HepG2 (cell line): ENCODE measurements around the gene TFAM. TPM values are rescaled to one million over a fixed set of nuclear protein-coding genes. Genes with fewer than 3 reads are reported as not detected.

Experiments used
- ARNT ChIP-seq: fragments of 450-650 bp; IDR thresholded peaks from 2 replicates; pipeline ENCODE4 v1.6.1; 2017
- ARNT2 ChIP-seq: sonication (generic); formaldehyde crosslinking; IDR thresholded peaks from 2 replicates; pipeline ENCODE4 v1.8.0; 2022; ENCODE audit warnings: mild to moderate bottlenecking, low read depth, missing genetic modification reagents, moderate library complexity
- ATF2 ChIP-seq: sonication (generic); formaldehyde crosslinking; IDR thresholded peaks from 2 replicates; pipeline ENCODE4 v1.4.0; 2020; ENCODE audit warnings: missing genetic modification reagents
- ATF7-NPFF ChIP-seq: sonication (generic); formaldehyde crosslinking; IDR thresholded peaks from 2 replicates; pipeline ENCODE4 v1.8.1; 2023; ENCODE audit warnings: mild to moderate bottlenecking, low read depth, missing genetic modification reagents, moderate library complexity
- DBP ChIP-seq: sonication (generic); formaldehyde crosslinking; IDR thresholded peaks from 2 replicates; pipeline ENCODE4 v1.4.0; 2020; ENCODE audit warnings: missing genetic modification reagents; ENCODE audit errors: not compliant biosample characterization
- HDAC6 ChIP-seq: fragments of 200-600 bp; sonication (generic); IDR thresholded peaks from 2 replicates; pipeline ENCODE4 v1.7.0; 2017; ENCODE audit warnings: mild to moderate bottlenecking, antibody characterized with exemption, low read length, low read depth
- HIC2 ChIP-seq: sonication (generic); formaldehyde crosslinking; IDR thresholded peaks from 2 replicates; pipeline ENCODE4 v1.9.0; 2022; ENCODE audit warnings: low read depth, missing genetic modification reagents
- HNF4G ChIP-seq, 2 experiments: sonication (generic) in 1 of 2; formaldehyde crosslinking in 1 of 2; IDR thresholded peaks; 2 replicates each; pipeline versions ENCODE4 v1.4.0 to v1.6.1; 2011 to 2020; ENCODE audit warnings: borderline replicate concordance in 2 of 2, low read depth in 2 of 2, mild to moderate bottlenecking in 2 of 2, low read length in 1 of 2, missing genetic modification reagents in 1 of 2, moderate library complexity in 1 of 2
- MTF2 ChIP-seq: sonication (generic); formaldehyde crosslinking; IDR thresholded peaks from 2 replicates; pipeline ENCODE4 v1.5.0; 2020; ENCODE audit warnings: missing genetic modification reagents, borderline replicate concordance
- MYC ChIP-seq: sonication (generic); formaldehyde crosslinking; IDR thresholded peaks from 2 replicates; pipeline ENCODE4 v1.9.0; 2021; ENCODE audit warnings: missing genetic modification reagents, borderline replicate concordance
- MYPOP ChIP-seq: sonication (generic); formaldehyde crosslinking; IDR thresholded peaks from 2 replicates; pipeline ENCODE4 v1.8.1; 2023; ENCODE audit warnings: mild to moderate bottlenecking, moderate library complexity, missing genetic modification reagents
- POLR2A ChIP-seq, 2 experiments: IDR thresholded peaks; 2 replicates each; pipeline ENCODE4 v1.6.1; 2011; ENCODE audit warnings: low read depth in 2 of 2, low read length in 2 of 2, mild to moderate bottlenecking in 1 of 2, moderate library complexity in 1 of 2; ENCODE audit not compliant: insufficient read depth in 1 of 2
- SAFB2 ChIP-seq: sonication (generic); formaldehyde crosslinking; IDR thresholded peaks from 2 replicates; pipeline ENCODE4 v1.5.1; 2020; ENCODE audit warnings: missing genetic modification reagents, low read depth, mild to moderate bottlenecking, borderline replicate concordance
- SRSF4 ChIP-seq: fragments of 200-400 bp; formaldehyde crosslinking; IDR thresholded peaks from one replicate; pipeline ENCODE4 v1.6.1; 2018; ENCODE audit warnings: mild to moderate bottlenecking, low read depth, low read length, moderate library complexity; ENCODE audit not compliant: poor library complexity, severe bottlenecking
- TCF7 ChIP-seq: sonication (generic); IDR thresholded peaks from 2 replicates; pipeline ENCODE4 v1.6.1; 2016; ENCODE audit warnings: antibody characterized with exemption, low read depth
- ZBTB3 ChIP-seq: sonication (generic); formaldehyde crosslinking; IDR thresholded peaks from 2 replicates; pipeline ENCODE4 v1.4.0; 2020; ENCODE audit warnings: low read depth, mild to moderate bottlenecking, moderate library complexity, missing genetic modification reagents, borderline replicate concordance
- ZFX ChIP-seq: sonication (generic); formaldehyde crosslinking; IDR thresholded peaks from 2 replicates; pipeline ENCODE4 v1.4.0; 2020; ENCODE audit warnings: mild to moderate bottlenecking, low read depth, missing genetic modification reagents, moderate library complexity
- ZNF17 ChIP-seq: sonication (generic); formaldehyde crosslinking; IDR thresholded peaks from 2 replicates; pipeline ENCODE4 v1.5.0; 2020; ENCODE audit warnings: mild to moderate bottlenecking, missing genetic modification reagents
- ZNF468 ChIP-seq: sonication (generic); formaldehyde crosslinking; IDR thresholded peaks from 2 replicates; pipeline ENCODE4 v1.8.0; 2022; ENCODE audit warnings: mild to moderate bottlenecking, moderate library complexity, missing genetic modification reagents
- ZNF710 ChIP-seq: sonication (generic); formaldehyde crosslinking; IDR thresholded peaks from 2 replicates; pipeline ENCODE4 v1.5.0; 2020; ENCODE audit warnings: mild to moderate bottlenecking, missing genetic modification reagents, borderline replicate concordance
- ZNF850 ChIP-seq: sonication (generic); formaldehyde crosslinking; conservative IDR thresholded peaks from 2 replicates; pipeline ENCODE4 v1.9.0; 2021; ENCODE audit warnings: mild to moderate bottlenecking, missing genetic modification reagents
- polyA plus RNA-seq, 8 experiments: library from polyadenylated mRNA; depleted of rRNA in 3 of 8; stranded (reverse) in 7 of 8; unstranded in 1 of 8; fragments of >200 nt; fragmentation: Illumina TruSeq in 4 of 8; extraction: Trizol in 4 of 8; gene quantifications; 2 replicates each; pipeline versions ENCODE4 v1.2.1 to v1.2.3, GENCODE V29; 2011 to 2016; ENCODE audit warnings: low read depth in 4 of 8, missing spikeins in 1 of 8, mixed read lengths in 1 of 8; ENCODE audit not compliant: insufficient read depth in 1 of 8
- total RNA-seq, 5 experiments: library from RNA; depleted of rRNA; stranded (reverse); fragments of >200 nt; fragmentation: Illumina TruSeq; extraction: Trizol; gene quantifications; 2 replicates each; pipeline ENCODE4 v1.2.3, GENCODE V29; 2016; ENCODE audit warnings: low read depth in 1 of 5

TFAM gene
- total and polyA plus RNA-seq, 2 of the 13 experiments (the other 11 are each of a cell fraction or from before 2014, with no cell fraction given): 18.4 to 125 TPM

GRCh38 chr10:58384999-58385783, at the start of gene TFAM (continued):
- TF ChIP-seq MYPOP (CRISPR knock-in tag) (peak; percentile 90), HDAC6 (no peak), ARNT2 (CRISPR knock-in tag) (peak; percentile 78; the same call in 1 of the 2 replicates), ATF2 (peak; percentile 63), ZNF17 (no peak), ZNF710 (CRISPR knock-in tag) (peak; percentile 59; the same call in 1 of the 2 replicates), HIC2 (CRISPR knock-in tag) (0 out of 2 replicates have a peak, but pooled peaks have one; percentile 16), ZFX (peak; percentile 99), TCF7 (peak; percentile 62; the same call in 1 of the 2 replicates), SRSF4 (no peak), ZNF468 (CRISPR knock-in tag) (no peak), HNF4G (IDR thresholded peaks at IDR 0.05; ENCODE audit: borderline replicate concordance, low read depth, low read length) (no peak), HNF4G (CRISPR knock-in tag; IDR thresholded peaks at IDR 0.05; ENCODE audit: borderline replicate concordance, low read depth) (no peak; the same call in 1 of the 2 replicates), SAFB2 (no peak; the same call in 1 of the 2 replicates), ZBTB3 (CRISPR knock-in tag) (no peak), POLR2A (IDR thresholded peaks at IDR 0.05; ENCODE audit: insufficient read depth in 1 of 2, low read depth in 2 of 2, low read length in 2 of 2) (peak; percentile 97), DBP (peak; percentile 18), MYC (CRISPR knock-in tag) (peak; percentile 93), ZNF850 (CRISPR knock-in tag) (no peak), MTF2 (CRISPR knock-in tag) (no peak; the same call in 1 of the 2 replicates), ARNT (no peak), ATF7-NPFF (CRISPR knock-in tag) (peak; percentile 81)
